Fibroblast of gingiva (primary cell): ENCODE measurements around the gene BPIFA3.
"Not testable (repeated sequence)": the region's sequence is repeated elsewhere in the genome, so short reads cannot be mapped to it uniquely, and the experiment has no call there.

Experiments used
- DNase-seq: peaks from one replicate; pipeline ENCODE4 v3.0.0-alpha.2; 2011; ENCODE audit warnings: low read depth

BPIFA3 gene

DNA sequence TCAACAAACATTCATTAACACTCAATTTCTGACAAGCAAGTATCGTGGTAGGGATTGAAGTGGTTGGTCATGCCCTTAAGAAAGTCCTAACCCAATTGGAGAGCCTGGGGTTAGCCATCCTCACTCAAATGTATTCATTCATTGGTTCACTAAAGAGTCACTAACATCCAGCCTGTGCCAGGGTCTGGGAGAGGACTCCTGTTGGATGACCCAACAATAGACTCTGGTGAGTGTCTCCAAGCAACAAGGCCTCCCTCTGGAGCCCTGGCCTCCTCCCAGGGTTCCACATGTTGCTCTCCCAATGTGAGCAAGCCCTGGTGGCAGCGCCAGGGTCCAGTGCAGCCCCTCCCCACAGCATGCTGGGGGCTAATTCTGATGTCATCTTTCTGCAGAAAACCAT is at the start of gene BPIFA3:
Gene BPIFA3, plus strand, starts transcription at position 301 of the 400 bp plus-strand sequence. CDS start 185 bp downstream, outside the sequence.
- no peak for DNase-seq

DNA sequence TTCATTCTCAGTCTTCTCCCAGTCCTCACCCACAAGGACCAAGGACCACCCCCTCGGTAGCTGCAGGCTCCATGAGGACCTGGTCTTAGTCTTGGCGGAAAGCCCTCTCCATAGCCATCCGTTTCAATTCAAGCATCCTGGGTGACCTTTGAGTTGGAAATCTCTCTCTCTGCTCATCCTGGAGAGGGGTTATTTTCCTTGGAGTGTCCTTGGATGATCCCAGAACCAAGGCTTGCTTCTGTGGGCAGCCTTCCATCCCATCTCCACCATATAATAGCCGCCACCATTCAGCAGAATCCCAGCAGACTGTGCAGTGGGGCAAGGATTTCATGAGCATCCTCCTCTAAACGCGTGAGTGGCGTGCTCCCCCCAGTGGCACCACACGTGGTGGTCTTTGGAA is 49.3 kb upstream of the BPIFA3 start, which contains the start of gene BPIFA2:
Gene BPIFA2, plus strand, starts transcription at position 301 of the 400 bp plus-strand sequence. CDS start 987 bp downstream, outside the sequence.
- no peak for DNase-seq

DNA sequence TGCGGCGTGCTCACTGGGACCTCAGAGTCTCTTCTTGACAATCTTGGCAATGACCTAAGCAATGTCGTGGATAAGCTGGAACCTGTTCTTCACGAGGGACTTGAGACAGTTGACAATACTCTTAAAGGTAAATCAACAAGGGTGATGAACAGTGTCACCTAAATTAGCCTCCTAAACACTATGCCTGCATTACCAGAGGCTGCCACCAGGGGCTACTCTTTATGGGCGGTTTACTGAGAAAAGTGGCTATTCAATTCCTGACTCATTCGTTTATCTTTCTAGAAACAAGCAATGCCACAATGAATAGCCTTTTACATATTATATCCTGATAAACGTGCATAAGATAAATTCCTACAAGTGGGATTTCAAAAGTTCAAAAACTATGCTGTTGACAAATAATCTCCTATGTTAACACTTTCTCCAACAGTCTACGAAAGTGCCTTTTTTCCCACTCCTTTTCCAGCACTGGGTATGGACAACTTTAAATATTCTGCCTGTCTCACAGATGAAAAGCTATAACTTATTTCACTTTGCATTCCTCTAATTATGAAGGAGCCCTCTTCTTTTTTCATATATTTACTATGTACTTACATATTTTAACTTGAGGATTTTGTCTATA is 47.9 kb upstream of the BPIFA3 start:
- DNase-seq, result no peak

DNA sequence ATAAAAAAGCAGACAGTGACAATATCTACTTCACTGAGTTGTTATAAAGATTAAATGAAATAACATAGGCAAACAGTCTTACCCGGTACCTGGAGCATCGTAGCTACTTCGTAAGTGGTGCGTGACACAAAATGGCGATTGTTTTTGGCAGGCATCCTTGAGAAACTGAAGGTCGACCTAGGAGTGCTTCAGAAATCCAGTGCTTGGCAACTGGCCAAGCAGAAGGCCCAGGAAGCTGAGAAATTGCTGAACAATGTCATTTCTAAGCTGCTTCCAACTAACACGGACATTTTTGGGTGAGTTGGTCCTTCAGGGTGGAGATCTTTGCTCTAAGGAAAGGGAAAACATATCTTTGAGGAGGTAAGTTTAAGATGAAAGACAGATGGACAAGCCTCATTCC is 44.4 kb upstream of the BPIFA3 start:
- DNase-seq, result no peak

DNA sequence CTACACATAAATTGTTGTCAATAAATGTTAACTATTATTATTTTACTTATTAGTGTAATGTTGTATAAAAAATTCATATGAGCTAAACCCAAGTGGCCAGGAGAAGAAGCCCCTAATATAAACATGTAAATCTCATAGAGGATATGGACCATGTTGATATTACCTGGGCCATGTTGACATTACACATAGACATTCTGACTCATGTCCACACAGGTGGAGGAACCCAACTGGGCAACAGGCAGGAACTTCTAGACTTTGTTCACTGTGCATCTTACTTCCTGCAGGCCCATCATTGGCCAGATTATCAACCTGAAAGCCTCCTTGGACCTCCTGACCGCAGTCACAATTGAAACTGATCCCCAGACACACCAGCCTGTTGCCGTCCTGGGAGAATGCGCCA is 42.0 kb upstream of the BPIFA3 start:
- DNase-seq, result no peak

DNA sequence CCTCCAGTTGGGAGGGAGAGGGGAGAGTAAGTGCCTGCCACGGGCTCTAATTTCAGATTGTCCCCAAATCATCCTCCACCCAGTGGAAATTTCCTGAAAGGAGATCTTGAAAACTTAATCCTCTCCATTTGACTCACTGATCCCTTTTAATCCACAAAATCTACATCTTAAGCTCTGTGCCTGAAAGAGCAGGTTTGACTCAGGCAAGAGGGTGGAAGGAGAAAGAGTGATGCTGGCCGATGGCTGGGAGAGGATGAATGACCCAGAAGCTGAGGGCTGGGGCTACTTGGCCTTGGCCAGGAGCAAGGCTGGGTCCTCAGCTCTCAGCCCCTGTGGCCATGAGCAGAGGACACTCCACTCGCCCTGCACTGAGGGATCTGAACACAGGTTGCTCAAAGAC is 41.1 kb upstream of the BPIFA3 start:
- DNase-seq, result no peak

DNA sequence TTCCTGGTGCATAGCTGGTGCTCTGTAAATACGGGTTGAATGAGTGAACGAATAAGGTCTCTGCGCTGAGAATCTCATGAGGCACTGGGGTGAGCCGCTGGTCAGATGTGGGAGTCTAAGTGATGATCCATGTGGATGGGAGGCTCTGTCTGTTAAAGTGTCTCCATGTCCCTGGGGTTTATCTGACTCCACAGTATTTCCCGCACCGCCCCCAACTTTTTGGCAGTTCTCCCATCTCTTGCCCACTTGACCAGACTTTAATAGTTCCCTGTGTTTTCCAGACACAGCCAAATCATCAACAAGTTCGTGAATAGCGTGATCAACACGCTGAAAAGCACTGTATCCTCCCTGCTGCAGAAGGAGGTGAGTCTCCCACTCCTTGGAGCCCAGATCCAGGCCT is 39.3 kb upstream of the BPIFA3 start:
- DNase-seq, result no peak

DNA sequence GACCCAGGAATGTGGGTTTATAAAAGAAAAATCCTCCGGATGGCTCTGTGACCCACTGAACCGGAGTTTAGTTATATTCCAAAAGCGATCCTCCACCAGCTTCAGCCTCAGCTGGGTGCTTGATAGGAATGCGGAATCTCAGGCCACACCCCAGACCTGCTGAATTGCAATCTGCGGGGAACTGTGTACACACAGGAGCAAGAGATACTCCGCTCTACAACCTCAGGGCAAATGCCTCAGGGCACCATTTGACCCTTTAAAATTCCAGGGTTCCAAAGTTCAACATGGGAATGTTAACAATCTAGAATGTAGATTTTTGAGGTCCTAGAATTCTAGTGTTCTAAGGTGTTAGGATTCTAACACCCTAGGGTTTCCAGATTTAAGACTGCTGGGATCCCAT is 38.4 kb upstream of the BPIFA3 start:
- no peak for DNase-seq

DNA sequence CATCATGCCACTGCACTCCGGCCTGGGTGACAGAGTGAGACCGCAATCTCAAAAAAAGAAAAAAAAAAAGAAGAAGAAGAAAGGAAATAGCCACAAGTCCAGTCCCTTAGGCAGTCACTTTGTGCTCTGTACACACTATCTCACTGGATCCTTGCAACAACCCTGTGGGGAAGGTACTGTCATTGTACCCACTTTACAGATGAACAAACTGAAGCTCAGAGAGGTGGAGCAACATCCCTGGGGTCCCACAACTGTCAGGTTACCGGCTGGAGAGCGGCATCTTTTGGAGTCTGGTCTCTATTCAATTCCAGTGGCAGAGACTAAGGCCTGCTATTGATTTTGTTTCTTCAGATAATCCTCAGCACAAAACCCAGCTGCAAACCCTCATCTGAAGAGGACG is 37.0 kb upstream of the BPIFA3 start:
- no peak for DNase-seq

DNA sequence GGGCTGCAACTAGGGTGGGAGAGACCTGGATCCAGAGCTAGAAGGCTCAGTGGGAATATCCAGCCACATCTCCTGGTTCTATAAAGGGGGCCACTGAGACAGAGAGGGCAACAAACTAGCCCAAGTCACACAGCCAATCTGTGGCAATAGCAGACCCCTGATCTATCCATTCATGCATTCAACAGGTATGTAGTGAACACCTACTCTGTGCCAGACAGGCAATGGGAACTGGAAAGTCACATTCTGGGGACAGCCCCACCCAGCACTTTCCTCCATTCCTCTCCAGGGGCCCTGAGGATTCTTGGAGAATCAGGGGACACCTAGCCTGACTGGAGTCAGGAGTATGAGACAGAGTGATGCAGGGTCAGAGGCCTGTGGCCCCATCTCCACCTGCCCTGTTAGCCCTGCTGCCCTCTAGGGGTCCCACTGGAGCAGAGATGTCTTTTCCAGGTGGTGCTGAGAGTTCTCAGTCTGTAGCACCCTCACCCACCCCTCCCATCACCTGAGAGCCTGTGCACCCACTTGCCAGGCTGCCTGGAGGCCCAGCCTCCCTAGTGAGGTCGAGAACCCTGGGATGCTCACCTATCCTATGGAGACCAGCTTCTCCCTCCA is 35.6 kb upstream of the BPIFA3 start:
- no peak for DNase-seq

DNA sequence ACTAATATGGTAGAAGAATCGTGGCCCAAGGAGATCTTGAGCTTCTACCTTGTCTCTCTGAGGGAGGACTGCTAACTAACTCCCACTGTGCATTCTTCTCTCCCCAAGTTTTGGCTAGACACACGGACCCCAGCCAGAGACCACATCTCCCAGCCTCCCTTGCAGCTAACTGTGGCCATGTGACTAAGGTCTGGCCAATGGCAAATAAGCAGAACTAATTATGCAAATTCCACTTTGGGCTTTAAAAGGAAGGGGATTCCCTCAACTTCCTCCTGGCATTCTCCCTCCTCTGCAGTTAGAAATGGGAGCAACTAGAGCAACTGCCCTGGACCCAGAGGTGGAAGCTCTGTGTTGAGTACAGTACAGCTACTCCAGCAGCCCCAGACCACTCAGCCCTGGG is 33.8 kb upstream of the BPIFA3 start:
- no peak for DNase-seq

DNA sequence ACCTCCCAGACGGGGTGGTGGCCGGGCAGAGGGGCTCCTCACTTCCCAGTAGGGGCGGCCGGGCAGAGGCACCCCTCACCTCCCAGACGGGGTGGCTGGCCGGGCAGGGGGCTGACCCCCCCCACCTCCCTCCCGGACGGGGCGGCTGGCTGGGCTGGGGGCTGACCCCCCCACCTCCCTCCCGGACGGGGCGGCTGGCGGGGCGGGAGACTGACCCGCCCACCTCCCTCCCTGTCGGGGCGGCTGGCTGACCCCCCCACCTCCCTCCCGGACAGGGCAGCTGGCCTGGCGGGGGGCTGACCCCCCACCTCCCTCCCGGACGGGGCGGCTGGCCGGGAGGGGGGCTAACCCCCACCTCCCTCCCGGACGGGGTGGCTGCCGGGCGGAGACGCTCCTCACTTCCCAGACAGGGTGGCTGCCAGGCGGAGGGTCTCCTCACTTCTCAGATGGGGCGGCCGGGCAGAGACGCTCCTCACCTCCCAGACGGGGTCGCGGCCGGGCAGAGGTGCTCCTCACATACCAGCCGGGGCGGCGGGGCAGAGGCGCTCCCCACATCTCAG is 32.0 kb upstream of the BPIFA3 start:
- DNase-seq, result not testable (repeated sequence)

DNA sequence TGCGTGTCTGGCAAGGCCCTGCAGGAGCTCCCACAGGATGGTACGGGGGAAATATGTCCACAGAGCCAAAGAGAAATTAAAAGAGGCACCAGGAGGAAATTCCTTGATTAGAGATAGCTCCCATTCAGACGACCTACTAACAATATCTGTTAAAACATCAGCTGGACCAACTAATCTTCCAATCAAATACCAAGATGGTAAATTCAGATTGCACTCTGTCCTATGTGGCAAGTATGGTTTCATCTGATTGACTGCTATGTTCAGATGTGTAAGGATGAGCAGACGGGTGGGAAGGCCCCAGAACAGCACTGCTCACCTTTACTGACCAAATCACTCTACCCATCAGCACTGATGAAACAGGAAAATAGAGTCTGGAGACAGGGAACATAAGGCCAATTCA is 29.7 kb upstream of the BPIFA3 start:
- DNase-seq, result no peak

DNA sequence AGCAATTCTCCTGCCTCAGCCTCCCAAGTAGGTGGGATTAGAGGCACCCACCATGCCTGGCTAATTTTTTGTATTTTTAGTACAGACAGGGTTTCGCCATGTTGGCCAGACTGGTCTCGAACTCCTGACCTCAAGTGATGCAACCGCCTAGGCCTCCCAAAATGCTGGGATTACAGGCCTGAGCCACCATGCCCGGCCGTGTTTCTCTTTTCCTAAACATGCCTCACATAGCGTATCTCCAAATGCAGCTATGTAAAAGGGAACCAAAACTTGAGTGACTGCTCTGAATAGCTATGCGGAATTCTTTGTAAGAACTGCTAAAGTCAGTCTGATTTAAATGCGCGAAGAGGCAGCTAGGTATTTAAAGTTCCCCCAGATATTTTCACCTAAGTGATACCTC is 28.7 kb upstream of the BPIFA3 start:
- no peak for DNase-seq

DNA sequence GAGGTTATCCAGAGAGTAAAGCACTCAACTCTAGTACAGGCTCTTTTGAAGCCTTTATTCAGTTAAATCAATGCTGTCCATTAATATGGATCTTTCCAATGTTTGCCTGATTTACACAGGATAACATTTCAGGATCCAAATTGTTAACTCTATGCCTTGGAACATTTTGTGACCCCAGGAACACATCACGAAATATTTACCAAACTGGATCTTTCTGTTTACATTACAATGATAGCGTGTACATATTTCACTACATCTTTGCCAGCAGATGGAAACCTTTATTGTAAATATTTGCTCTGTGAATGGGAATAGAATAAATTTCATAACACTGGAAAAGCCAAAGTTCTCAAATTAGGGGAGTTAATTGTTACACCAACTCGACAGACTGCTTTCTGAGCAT is 25.7 kb upstream of the BPIFA3 start:
- DNase-seq, result no peak

DNA sequence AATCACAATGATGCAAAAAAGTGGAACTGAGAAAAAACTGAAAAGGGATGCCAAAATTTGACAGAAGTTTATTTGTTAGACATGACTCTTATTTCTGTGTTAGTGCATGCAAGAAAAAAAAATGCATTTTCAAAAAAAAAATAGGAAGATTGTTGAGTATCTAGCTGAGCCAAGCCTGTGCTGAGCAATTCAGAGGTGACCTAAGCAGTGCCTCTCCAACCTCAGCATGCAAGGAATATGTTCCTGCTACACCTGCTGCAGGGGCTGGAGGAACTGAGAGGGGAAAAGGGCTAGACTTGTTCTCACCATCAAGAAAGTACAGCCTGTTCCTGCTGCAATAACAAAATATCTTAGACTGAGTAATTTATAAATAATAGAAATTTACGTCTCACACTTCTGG is 25.2 kb upstream of the BPIFA3 start:
- no peak for DNase-seq

DNA sequence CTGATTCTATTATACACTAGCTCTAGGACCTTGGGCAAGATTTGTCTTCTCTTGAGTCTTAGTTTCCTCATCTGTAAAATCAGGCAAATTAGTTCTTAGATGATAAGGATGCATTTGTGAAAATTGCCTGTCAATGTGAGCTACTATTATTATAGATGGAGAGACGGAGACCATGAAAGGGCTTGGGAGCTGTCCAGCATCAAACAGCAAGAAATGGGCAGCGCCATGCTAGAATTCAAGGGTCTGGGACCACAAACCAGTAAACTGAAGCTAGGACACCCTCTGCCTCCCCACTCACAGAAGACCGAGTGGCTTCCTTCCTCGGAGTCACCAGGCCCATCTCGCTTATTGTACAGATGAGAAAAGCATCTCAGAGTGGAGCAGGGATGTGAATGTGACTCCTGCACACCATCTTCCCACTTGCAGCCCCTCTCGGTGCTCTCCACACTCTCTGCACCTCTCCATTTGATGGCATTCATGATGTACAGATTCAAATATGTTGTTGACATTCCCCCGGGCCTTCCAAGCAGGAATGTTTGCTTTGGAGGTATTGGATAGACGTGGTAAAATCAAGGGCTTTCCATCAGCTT is 24.1 kb upstream of the BPIFA3 start:
- DNase-seq, result no peak

DNA sequence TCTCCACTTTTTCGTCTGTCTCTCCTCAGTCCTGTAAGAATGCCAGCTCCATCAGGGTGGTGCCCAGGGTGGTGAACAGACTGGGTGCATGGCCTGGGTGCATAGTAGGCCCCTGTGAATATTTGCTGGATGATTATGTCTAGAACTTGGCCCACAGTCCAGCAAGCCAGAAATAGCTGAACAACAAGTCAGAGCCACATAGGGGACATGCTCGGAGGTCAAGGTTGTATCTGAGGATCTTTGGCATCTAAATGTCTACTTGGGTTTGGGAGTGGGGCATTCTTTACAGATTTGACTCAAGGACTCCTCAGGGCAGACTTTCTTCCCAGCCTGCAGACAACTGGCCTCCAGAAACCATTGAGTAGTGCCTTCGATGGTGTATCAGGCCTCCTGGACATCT is 18.1 kb upstream of the BPIFA3 start:
- no peak for DNase-seq

DNA sequence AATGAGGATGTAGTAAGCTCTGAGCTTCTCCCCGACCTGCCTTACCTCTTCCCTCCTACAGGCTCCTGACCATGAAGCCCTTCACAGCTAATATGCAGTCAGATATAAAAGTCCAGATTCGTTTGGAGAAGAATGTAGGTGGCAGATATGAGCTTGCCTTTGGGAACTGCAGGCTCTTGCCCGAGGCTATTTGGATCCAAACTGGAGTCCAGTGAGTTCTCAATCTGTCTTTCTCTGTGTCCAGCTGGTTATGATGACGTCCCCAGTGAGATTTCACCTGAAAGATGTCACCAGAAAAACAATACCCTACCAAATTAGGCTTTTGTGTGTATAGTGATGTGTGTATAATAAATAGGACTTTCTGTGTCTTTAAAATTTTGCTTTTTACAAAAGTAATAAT is 14.7 kb upstream of the BPIFA3 start:
- DNase-seq, result no peak

DNA sequence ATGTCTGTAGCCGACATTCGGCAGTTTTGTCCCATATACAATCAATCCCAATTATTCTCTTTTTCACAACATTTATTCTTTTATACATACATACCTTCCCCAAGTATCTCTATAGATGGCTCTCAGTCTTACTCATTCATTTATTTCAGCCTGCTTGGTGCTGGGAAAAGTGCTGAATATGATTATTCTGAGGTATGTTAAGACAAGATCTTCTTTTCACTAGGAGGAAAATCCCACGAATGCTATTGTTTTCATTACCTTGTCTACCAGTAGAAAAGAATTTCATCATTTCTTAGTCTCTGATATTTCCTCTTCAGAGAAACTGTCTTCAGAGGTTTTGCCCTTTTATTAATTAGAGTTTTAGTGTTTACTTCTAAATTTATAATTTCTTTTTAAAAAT is 13.7 kb upstream of the BPIFA3 start:
- no peak for DNase-seq

DNA sequence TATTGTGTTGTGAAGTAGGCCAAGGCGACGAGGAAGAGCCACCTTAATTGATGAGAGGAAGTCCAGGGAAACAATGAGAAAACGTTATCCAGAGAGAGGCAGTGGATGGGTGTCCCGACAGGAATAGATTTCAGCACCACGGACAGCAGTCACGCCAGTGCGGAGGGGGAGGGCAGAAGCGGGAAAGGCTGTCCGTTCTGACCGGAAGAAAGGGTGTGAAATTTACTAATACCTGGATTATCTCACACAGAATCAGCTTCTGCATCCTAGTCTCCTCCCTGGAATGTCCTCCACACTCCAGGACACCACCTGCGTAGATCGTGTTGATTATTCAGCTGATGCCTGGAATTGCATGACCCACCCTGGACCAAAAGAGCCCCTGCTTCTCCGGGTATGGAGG is 7.4 kb upstream of the BPIFA3 start:
- peak; percentile 18 for DNase-seq

DNA sequence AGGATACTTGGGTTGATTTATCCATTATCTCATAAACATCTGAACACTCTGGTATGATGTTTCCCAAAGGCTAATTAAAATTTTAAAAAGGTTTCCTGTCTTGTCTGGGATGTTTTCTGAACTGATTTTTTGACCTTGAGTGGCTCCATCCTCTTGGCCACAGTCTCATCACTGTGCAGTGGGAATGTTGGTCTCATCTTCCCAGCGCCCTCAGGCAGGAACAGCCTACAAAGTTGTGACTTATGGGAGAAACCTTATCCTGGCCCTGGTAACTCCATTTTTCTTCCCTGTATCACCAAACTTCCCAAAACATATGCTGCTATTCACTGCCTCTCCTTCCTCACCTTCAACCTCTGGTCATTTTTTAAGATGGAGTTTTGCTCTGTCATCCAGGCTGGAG is 6.8 kb upstream of the BPIFA3 start:
- no peak for DNase-seq

DNA sequence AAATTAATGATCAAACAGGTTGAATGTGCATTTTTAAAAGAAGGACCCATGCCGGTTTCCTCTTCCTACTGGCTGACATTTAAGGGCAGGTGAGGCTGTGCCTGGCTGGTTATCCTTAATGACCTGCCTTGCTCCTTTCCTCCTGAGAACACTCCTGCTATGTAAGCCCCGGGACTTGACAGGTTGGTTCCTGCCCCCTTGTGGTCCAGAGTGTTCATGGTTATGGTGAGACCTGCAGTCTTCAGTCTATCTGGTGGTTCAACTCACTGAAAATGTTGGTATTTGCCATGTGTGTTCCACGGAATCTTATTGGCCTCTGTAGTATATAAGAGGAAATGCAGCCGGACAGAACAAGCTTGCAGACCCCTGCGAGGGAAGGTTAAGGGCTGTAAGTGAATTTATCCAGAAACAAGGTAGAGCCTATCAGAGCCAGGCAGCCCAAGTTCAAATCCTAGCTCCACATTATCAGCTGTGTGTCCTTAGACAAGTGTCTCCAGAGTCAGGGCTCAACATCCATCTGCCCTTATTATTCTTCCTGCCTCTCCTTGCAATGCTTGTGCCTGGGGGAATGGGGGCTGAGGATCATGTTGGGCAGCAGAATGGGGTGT is 5.2 kb upstream of the BPIFA3 start:
- peak; percentile 18 for DNase-seq
